HepG2 (cell line): ENCODE measurements around the gene ALPI.
"Not testable (repeated sequence)": the region's sequence is repeated elsewhere in the genome, so short reads cannot be mapped to it uniquely, and the experiment has no call there.

Source experiments
- CREM ChIP-seq, 2 experiments: sonication (generic) in 1 of 2; formaldehyde crosslinking in 1 of 2; IDR thresholded peaks; 2 replicates each; pipeline versions ENCODE4 v1.4.0 to v1.6.1; 2016 to 2020; ENCODE audit warnings: antibody characterized with exemption in 1 of 2, mild to moderate bottlenecking in 1 of 2, missing genetic modification reagents in 1 of 2
- EZH2 ChIP-seq: conservative IDR thresholded peaks from 2 replicates; pipeline ENCODE4 v1.6.1; 2012; ENCODE audit warnings: mild to moderate bottlenecking, low read depth, low read length, moderate library complexity
- IRF2 ChIP-seq: IDR thresholded peaks from 2 replicates; pipeline ENCODE4 v1.6.1; 2018; ENCODE audit warnings: missing genetic modification reagents, missing compliant biosample characterization
- MAFG ChIP-seq: sonication (generic); formaldehyde crosslinking; IDR thresholded peaks from 2 replicates; pipeline ENCODE4 v1.5.1; 2020; ENCODE audit warnings: mild to moderate bottlenecking, missing genetic modification reagents
- NFYB ChIP-seq: sonication (generic); formaldehyde crosslinking; IDR thresholded peaks from 2 replicates; pipeline ENCODE4 v1.4.0; 2020; ENCODE audit warnings: missing genetic modification reagents
- NONO ChIP-seq, 2 experiments: fragments of 450-650 bp in 1 of 2; sonication (generic) in 1 of 2; formaldehyde crosslinking in 1 of 2; IDR thresholded peaks in 1 of 2; conservative IDR thresholded peaks in 1 of 2; 2 replicates each; pipeline versions ENCODE4 v1.6.1 to v1.8.0; 2017 to 2022; ENCODE audit warnings: mild to moderate bottlenecking in 1 of 2, missing genetic modification reagents in 1 of 2, moderate library complexity in 1 of 2
- SP4 ChIP-seq: sonication (generic); formaldehyde crosslinking; IDR thresholded peaks from 2 replicates; pipeline ENCODE4 v1.8.1; 2023; ENCODE audit warnings: mild to moderate bottlenecking, missing genetic modification reagents
- ZFP62 ChIP-seq: sonication (generic); formaldehyde crosslinking; IDR thresholded peaks from 2 replicates; pipeline ENCODE4 v1.4.0; 2020; ENCODE audit warnings: missing genetic modification reagents
- ZKSCAN1 ChIP-seq: fragments of 150-350 bp; IDR thresholded peaks from 2 replicates; pipeline ENCODE4 v1.6.1; 2014; ENCODE audit warnings: low read length
- ZNF558 ChIP-seq: sonication (generic); formaldehyde crosslinking; IDR thresholded peaks from 2 replicates; pipeline ENCODE4 v1.9.0; 2022; ENCODE audit warnings: mild to moderate bottlenecking, missing genetic modification reagents, borderline replicate concordance
- TF ChIP-seq, protein P1 (sequence below): sonication (generic); formaldehyde crosslinking; IDR thresholded peaks from 2 replicates; pipeline ENCODE4 v1.8.0; 2022; ENCODE audit warnings: missing genetic modification reagents, mild to moderate bottlenecking, borderline replicate concordance

- not testable (repeated sequence) for TF ChIP-seq ZFP62 (CRISPR knock-in tag); ZNF558 (CRISPR knock-in tag); CREM (IDR thresholded peaks at IDR 0.05); CREM (CRISPR knock-in tag; IDR thresholded peaks at IDR 0.05); NFYB; MAFG; NONO (IDR thresholded peaks at IDR 0.05); NONO (CRISPR knock-in tag; conservative IDR thresholded peaks at IDR 0.05); ZKSCAN1; EZH2; SP4; IRF2
- TF ChIP-seq, protein P1, sequence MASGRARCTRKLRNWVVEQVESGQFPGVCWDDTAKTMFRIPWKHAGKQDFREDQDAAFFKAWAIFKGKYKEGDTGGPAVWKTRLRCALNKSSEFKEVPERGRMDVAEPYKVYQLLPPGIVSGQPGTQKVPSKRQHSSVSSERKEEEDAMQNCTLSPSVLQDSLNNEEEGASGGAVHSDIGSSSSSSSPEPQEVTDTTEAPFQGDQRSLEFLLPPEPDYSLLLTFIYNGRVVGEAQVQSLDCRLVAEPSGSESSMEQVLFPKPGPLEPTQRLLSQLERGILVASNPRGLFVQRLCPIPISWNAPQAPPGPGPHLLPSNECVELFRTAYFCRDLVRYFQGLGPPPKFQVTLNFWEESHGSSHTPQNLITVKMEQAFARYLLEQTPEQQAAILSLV (CRISPR knock-in tag), result not testable (repeated sequence)
These were observed 12.9 kb upstream of the ALPI start for GRCh38 chr2:232443047-232443446.
